WTC11 (cell line): ENCODE data around the gene IL18BP. TPM values are rescaled to one million over a fixed set of nuclear protein-coding genes. Genes with fewer than 3 reads are reported as not detected.

Experiments used
- ATAC-seq: fragments of 200-7000 bp; cut with Tn5 transposase; 2 replicates; pipeline ENCODE4 v1.10.0; 2021; ENCODE audit warnings: mild to moderate bottlenecking, moderate library complexity
- CTCF ChIA-PET: fragments of 300-600 bp; sonication (Branson Sonifier 250); formaldehyde crosslinking; loops from one replicate; lab custom pipeline; 2021; ENCODE audit warnings: antibody characterized with exemption; lab: Charles Lee
- POLR2A ChIA-PET: fragments of 350-600 bp; sonication (Branson Sonifier 250); formaldehyde crosslinking; loops from one replicate; lab custom pipeline; 2021; ENCODE audit warnings: antibody characterized with exemption; lab: Charles Lee
- DNase-seq: peaks from one replicate; pipeline ENCODE4 v3.0.0; 2021; ENCODE audit warnings: low spot score
- H3K27ac Mint-ChIP-seq: 2 replicates; pipeline ENCODE4 v1.8.0; 2021; ENCODE audit warnings: mixed read lengths
- H3K27me3 Mint-ChIP-seq: 2 replicates; pipeline ENCODE4 v1.8.0; 2021; ENCODE audit warnings: low read depth, mild to moderate bottlenecking, moderate library complexity, mixed read lengths
- H3K36me3 Mint-ChIP-seq: 2 replicates; pipeline ENCODE4 v1.8.0; 2021; ENCODE audit warnings: mixed read lengths
- H3K4me1 Mint-ChIP-seq: 2 replicates; pipeline ENCODE4 v1.8.0; 2022; ENCODE audit warnings: mixed read lengths
- H3K4me3 Mint-ChIP-seq: 2 replicates; pipeline ENCODE4 v1.8.0; 2021; ENCODE audit warnings: mild to moderate bottlenecking, moderate library complexity, mixed read lengths
- H3K9me3 Mint-ChIP-seq: 2 replicates; pipeline ENCODE4 v1.8.0; 2021; ENCODE audit warnings: mixed read lengths
- CBFB ChIP-seq: sonication (generic); formaldehyde crosslinking; IDR thresholded peaks from 2 replicates; pipeline ENCODE4 v1.8.1; 2022; ENCODE audit warnings: mild to moderate bottlenecking, low read depth, missing genetic modification reagents
- E2F4 ChIP-seq: sonication (generic); formaldehyde crosslinking; IDR thresholded peaks from 2 replicates; pipeline ENCODE4 v1.8.1; 2022; ENCODE audit warnings: low read depth, mild to moderate bottlenecking, moderate library complexity, missing genetic modification reagents, borderline replicate concordance
- ERG ChIP-seq: fragments of 250-450 bp; sonication (Bioruptor Pico); IDR thresholded peaks from 2 replicates; pipeline ENCODE4 v1.8.0; 2021; ENCODE audit warnings: mild to moderate bottlenecking
- GABPB1 ChIP-seq: sonication (generic); formaldehyde crosslinking; IDR thresholded peaks from 2 replicates; pipeline ENCODE4 v1.8.1; 2023; ENCODE audit warnings: mild to moderate bottlenecking, missing genetic modification reagents
- GTF2I ChIP-seq: fragments of 250-450 bp; sonication (Bioruptor Pico); conservative IDR thresholded peaks from 2 replicates; pipeline ENCODE4 v1.4.0; 2021; ENCODE audit warnings: mild to moderate bottlenecking
- JUN ChIP-seq: sonication (generic); formaldehyde crosslinking; IDR thresholded peaks from 2 replicates; pipeline ENCODE4 v1.8.0; 2023; ENCODE audit warnings: mild to moderate bottlenecking, missing genetic modification reagents
- NFYB ChIP-seq: sonication (generic); formaldehyde crosslinking; conservative IDR thresholded peaks from 2 replicates; pipeline ENCODE4 v1.8.0; 2022; ENCODE audit warnings: low read depth, missing genetic modification reagents
- NR1H2 ChIP-seq: sonication (generic); formaldehyde crosslinking; IDR thresholded peaks from 2 replicates; pipeline ENCODE4 v1.9.0; 2021; ENCODE audit warnings: mild to moderate bottlenecking, moderate library complexity, missing genetic modification reagents
- NR2C2 ChIP-seq: sonication (generic); formaldehyde crosslinking; IDR thresholded peaks from 2 replicates; pipeline ENCODE4 v1.8.0; 2022; ENCODE audit warnings: mild to moderate bottlenecking, missing genetic modification reagents
- RELA ChIP-seq: sonication (generic); formaldehyde crosslinking; IDR thresholded peaks from 2 replicates; pipeline ENCODE4 v1.8.1; 2022; ENCODE audit warnings: missing genetic modification reagents, mild to moderate bottlenecking, borderline replicate concordance
- RORB ChIP-seq: fragments of 250-450 bp; sonication (Bioruptor Pico); IDR thresholded peaks from 2 replicates; pipeline ENCODE4 v1.9.0; 2021; ENCODE audit warnings: mild to moderate bottlenecking
- ZBTB21 ChIP-seq: sonication (generic); formaldehyde crosslinking; IDR thresholded peaks from 2 replicates; pipeline ENCODE4 v1.8.1; 2023; ENCODE audit warnings: mild to moderate bottlenecking, missing genetic modification reagents, borderline replicate concordance
- ZMAT4 ChIP-seq: fragments of 250-450 bp; sonication (Bioruptor Pico); IDR thresholded peaks from 2 replicates; pipeline ENCODE4 v1.9.0; 2021; ENCODE audit warnings: mild to moderate bottlenecking
- ZNF121 ChIP-seq: sonication (generic); formaldehyde crosslinking; IDR thresholded peaks from 2 replicates; pipeline ENCODE4 v1.8.0; 2023; ENCODE audit warnings: missing genetic modification reagents
- ZNF138 ChIP-seq: sonication (generic); formaldehyde crosslinking; conservative IDR thresholded peaks from 2 replicates; pipeline ENCODE4 v1.8.1; 2022; ENCODE audit warnings: mild to moderate bottlenecking, moderate library complexity, missing genetic modification reagents
- ZNF219 ChIP-seq: sonication (generic); formaldehyde crosslinking; IDR thresholded peaks from 2 replicates; pipeline ENCODE4 v1.8.0; 2023; ENCODE audit warnings: missing genetic modification reagents, mild to moderate bottlenecking, borderline replicate concordance
- ZNF416 ChIP-seq: fragments of 250-450 bp; sonication (Bioruptor Pico); IDR thresholded peaks from 2 replicates; pipeline ENCODE4 v1.9.0; 2021; ENCODE audit warnings: mild to moderate bottlenecking, inconsistent platforms
- total RNA-seq: library from RNA; stranded (reverse); gene quantifications from 3 replicates; pipeline ENCODE4 v1.2.3, GENCODE V29; 2021
- TF ChIP-seq, protein P1 (sequence below): sonication (generic); formaldehyde crosslinking; IDR thresholded peaks from 2 replicates; pipeline ENCODE4 v1.8.1; 2023; ENCODE audit warnings: mild to moderate bottlenecking, missing genetic modification reagents
- TF ChIP-seq, protein P2 (sequence below): sonication (generic); formaldehyde crosslinking; IDR thresholded peaks from 2 replicates; pipeline ENCODE4 v1.8.1; 2023; ENCODE audit warnings: mild to moderate bottlenecking, missing genetic modification reagents, moderate library complexity
- TF ChIP-seq, protein P3 (sequence below): fragments of 250-450 bp; sonication (Bioruptor Pico); IDR thresholded peaks from 2 replicates; pipeline ENCODE4 v1.9.0; 2021; ENCODE audit warnings: mild to moderate bottlenecking

The IL18BP gene
- total RNA-seq, 1 experiment from 2014 or later = 17.3 TPM

- Mint-ChIP-seq H3K36me3 (peaks cover 62% of the 10 kb centered on the region), H3K9me3 (no peaks in the 10 kb centered on the region), H3K27me3 (no peaks in the 10 kb centered on the region), H3K27ac (no peak overlapping the region; the same call in 1 of the 2 replicates), H3K4me1 (no peaks in the 10 kb centered on the region), H3K4me3 (no peak overlapping the region)
- DNase-seq (no peak), ATAC-seq (no peak)
- ChIA-PET POLR2A (no interaction called here), CTCF (interaction anchor here (0.9 to 3.6 kb wide), 8 partner anchors 9 to 224 kb away, joined by 3 to 47 read pairs (median 8); no protein-coding TSS in a partner anchor)
- TF ChIP-seq GABPB1 = no peak
- TF ChIP-seq, protein P1, sequence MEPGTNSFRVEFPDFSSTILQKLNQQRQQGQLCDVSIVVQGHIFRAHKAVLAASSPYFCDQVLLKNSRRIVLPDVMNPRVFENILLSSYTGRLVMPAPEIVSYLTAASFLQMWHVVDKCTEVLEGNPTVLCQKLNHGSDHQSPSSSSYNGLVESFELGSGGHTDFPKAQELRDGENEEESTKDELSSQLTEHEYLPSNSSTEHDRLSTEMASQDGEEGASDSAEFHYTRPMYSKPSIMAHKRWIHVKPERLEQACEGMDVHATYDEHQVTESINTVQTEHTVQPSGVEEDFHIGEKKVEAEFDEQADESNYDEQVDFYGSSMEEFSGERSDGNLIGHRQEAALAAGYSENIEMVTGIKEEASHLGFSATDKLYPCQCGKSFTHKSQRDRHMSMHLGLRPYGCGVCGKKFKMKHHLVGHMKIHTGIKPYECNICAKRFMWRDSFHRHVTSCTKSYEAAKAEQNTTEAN (CRISPR knock-in tag) = no peak
- TF ChIP-seq ZBTB21 (CRISPR knock-in tag) = no peak
- TF ChIP-seq ERG (CRISPR knock-in tag) = no peak
- no peak for TF ChIP-seq RORB (CRISPR knock-in tag)
- no peak for TF ChIP-seq ZNF219 (CRISPR knock-in tag)
- no peak for TF ChIP-seq RELA (CRISPR knock-in tag)
- no peak for TF ChIP-seq JUN (CRISPR knock-in tag)
- no peak for TF ChIP-seq ZNF121 (CRISPR knock-in tag)
- TF ChIP-seq, protein P2, sequence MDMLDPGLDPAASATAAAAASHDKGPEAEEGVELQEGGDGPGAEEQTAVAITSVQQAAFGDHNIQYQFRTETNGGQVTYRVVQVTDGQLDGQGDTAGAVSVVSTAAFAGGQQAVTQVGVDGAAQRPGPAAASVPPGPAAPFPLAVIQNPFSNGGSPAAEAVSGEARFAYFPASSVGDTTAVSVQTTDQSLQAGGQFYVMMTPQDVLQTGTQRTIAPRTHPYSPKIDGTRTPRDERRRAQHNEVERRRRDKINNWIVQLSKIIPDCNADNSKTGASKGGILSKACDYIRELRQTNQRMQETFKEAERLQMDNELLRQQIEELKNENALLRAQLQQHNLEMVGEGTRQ (CRISPR knock-in tag) = no peak
- no peak for TF ChIP-seq GTF2I (CRISPR knock-in tag)
- no peak for TF ChIP-seq CBFB (CRISPR knock-in tag)
- TF ChIP-seq, protein P3, sequence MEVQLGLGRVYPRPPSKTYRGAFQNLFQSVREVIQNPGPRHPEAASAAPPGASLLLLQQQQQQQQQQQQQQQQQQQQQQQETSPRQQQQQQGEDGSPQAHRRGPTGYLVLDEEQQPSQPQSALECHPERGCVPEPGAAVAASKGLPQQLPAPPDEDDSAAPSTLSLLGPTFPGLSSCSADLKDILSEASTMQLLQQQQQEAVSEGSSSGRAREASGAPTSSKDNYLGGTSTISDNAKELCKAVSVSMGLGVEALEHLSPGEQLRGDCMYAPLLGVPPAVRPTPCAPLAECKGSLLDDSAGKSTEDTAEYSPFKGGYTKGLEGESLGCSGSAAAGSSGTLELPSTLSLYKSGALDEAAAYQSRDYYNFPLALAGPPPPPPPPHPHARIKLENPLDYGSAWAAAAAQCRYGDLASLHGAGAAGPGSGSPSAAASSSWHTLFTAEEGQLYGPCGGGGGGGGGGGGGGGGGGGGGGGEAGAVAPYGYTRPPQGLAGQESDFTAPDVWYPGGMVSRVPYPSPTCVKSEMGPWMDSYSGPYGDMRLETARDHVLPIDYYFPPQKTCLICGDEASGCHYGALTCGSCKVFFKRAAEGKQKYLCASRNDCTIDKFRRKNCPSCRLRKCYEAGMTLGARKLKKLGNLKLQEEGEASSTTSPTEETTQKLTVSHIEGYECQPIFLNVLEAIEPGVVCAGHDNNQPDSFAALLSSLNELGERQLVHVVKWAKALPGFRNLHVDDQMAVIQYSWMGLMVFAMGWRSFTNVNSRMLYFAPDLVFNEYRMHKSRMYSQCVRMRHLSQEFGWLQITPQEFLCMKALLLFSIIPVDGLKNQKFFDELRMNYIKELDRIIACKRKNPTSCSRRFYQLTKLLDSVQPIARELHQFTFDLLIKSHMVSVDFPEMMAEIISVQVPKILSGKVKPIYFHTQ (CRISPR knock-in tag) = no peak
- no peak for TF ChIP-seq E2F4 (CRISPR knock-in tag)
- TF ChIP-seq ZNF416 (CRISPR knock-in tag) = no peak
- no peak for TF ChIP-seq NFYB (CRISPR knock-in tag)
- no peak for TF ChIP-seq NR2C2 (CRISPR knock-in tag)
- TF ChIP-seq ZNF138 = no peak
- TF ChIP-seq NR1H2 (CRISPR knock-in tag) = no peak
- no peak for TF ChIP-seq ZMAT4 (CRISPR knock-in tag)
Measured at GRCh38 chr11:72013765-72014711, 15.3 kb downstream of the IL18BP start.
